ENCODE measurements around the gene ARTN.

ARTN gene

DNA sequence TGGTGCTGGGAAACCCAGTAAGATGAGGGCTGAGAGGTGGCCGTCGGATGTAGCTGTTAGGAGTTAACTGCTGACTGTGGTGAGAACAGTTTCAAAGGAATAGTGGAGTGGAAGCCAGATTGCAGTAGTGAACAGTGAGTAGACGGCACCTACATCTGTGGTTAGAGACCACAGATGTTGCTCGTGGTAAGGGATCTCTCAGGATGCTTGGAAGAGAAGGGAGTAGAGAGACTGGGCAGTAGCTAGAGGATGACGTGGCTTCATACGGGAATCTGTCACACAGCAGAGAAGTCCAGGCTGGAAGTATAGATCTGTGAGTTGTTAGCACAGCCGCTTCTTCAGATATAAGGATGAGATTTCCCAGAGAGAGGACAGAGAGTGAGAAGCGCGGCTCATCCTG, 7.8 kb upstream of the ARTN start:
- no peak for DNase-seq

DNA sequence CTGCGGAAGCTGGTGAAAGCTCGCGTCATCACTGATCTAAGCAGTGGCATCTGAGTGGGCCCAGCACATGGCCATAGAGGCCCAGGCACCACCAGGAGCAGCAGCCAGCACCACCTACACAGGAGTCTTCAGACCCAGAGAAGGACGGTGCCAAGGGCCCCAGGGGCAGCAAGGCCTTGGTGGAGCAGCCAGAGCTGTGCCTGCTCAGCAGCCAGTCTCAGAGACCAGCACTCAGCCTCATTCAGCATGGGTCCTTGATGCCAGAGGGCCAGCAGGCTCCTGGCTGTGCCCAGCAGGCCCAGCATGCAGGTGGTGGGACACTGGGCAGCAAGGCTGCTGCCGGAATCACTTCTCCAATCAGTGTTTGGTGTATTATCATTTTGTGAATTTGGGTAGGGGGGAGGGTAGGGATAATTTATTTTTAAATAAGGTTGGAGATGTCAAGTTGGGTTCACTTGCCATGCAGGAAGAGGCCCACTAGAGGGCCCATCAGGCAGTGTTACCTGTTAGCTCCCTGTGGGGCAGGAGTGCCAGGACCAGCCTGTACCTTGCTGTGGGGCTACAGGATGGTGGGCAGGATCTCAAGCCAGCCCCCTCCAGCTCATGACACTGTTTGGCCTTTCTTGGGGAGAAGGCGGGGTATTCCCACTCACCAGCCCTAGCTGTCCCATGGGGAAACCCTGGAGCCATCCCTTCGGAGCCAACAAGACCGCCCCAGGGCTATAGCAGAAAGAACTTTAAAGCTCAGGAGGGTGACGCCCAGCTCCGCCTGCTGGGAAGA, 3.2 kb upstream of the ARTN start:
- DNase-seq, result peak; percentile 43

DNA sequence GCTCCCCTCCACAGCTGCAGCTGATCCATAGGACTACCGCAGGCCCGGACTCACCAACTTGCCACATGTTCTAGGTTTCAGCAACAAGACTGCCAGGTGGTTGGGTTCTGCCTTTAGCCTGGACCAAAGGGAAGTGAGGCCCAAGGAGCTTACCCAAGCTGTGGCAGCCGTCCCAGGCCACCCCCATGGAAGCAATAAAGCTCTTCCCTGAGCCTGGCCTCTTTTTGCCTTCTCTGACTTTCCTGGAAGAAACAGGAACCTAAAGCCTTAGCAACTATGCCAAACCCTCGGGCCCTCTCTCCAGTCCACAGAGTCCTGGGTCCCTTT, 2.7 kb upstream of the ARTN start:
- DNase-seq, result no peak

DNA sequence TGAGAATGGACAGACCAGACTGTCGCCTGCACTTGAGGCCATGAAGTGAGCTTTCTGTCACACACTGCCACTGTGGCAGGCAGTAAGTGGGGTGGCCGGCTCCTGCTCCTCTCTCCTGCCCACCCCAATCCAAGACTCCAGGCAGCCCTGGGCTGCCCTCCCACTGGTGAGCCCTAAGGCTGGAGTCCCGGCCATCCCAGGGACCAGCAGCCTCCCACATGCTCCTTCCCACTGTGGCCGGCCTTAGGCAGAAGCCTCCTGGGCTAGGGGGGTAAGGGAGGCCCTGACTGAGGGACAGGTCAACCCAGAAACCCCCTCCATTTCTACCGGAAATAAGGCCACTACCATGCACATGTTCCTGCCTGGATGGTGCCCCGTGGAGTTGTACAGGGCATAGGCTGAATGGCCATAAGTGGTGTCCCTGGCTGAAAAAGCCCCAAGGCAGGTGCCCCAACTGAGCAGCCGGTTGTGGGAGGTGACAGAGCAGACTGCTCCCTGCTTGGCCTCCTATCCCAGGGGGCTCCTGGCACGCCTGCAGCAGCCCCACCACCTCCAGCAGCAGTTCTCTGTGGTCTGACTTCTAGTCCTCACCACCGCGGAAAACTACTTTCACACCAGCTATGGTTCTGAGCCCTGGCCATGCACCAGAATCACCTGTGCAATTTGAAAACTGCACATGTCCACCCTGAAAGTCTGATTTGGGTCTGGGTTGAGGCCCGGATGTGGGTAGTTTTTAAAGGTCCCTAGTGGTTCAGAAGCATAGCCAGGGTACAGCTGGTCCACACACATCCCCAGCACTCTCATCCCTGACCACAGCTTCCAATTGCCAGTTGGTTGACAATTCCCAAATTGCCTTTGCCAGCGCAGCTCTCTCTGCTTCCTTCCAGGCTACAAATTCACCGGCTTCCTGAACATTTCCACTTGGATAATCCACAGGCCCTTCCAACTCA, 1.6 kb upstream of the ARTN start:
- DNase-seq, result no peak

DNA sequence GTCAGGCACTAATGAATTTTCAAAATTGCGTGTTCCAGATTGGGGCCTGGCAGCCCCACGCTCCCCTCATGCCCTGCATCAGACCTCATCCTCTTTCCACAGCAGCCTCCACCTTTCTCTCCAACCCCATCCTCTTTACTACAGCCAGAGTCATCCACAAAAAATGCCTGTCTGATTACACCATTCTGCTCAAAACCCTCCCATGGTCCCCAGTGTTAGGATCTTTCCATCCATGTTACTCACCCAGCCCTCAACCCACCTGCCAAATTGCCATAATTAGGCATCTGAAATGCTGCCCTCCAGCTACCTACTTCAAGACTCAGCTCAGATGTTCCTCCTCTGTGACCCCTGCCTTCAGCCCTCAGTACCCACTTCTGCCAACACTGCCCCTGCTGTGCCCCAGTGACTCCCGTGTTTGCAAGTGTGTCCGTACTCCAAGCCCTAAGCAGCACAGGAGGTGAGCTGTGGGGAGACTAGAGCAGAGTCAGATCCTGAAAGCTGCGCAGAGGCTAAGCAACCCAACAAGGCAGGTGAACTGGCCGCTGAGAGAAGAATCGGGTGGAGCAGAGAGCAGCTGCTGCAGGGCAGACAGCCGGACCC, 715 bp upstream of the ARTN start:
- no peak for DNase-seq

- DNase-seq, result peak; percentile 75
Observed at GRCh38 chr1:43934101-43934985, 742 bp downstream of the ARTN start.

- DNase-seq, result no peak
Observed at GRCh38 chr1:43934986-43935324, 1.4 kb downstream of the ARTN start.

- DNase-seq, result no peak
Observed at GRCh38 chr1:43935711-43936427, 2.3 kb downstream of the ARTN start.

DNA sequence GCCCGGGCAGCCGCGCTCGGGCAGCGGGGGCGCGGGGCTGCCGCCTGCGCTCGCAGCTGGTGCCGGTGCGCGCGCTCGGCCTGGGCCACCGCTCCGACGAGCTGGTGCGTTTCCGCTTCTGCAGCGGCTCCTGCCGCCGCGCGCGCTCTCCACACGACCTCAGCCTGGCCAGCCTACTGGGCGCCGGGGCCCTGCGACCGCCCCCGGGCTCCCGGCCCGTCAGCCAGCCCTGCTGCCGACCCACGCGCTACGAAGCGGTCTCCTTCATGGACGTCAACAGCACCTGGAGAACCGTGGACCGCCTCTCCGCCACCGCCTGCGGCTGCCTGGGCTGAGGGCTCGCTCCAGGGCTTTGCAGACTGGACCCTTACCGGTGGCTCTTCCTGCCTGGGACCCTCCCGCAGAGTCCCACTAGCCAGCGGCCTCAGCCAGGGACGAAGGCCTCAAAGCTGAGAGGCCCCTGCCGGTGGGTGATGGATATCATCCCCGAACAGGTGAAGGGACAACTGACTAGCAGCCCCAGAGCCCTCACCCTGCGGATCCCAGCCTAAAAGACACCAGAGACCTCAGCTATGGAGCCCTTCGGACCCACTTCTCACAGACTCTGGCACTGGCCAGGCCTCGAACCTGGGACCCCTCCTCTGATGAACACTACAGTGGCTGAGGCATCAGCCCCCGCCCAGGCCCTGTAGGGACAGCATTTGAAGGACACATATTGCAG, 3.0 kb downstream of the ARTN start:
- peak; percentile 37 for DNase-seq

GRCh38 chr1:43937179-43937865, 3.7 kb downstream of the ARTN start:
- no peak for DNase-seq

DNA sequence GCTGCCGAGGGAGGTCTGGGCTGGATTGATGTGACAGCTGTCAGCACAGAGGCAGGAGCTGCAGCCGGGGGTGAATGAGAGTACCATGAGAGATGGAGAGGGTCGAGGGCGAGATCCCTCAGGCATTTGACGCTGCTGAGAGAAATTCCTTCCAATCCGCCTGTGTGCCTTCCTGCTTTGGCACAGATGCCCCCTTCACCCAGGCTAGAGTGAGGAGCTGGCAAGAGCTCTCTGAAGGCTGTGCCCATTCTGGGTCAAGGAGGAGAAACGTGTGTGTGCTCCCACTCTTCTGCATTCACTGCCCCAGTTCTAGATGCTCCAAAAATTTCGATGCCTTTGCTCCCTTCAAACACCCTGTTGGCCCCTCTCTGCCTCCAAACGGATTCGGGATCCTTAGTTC, 4.8 kb downstream of the ARTN start:
- no peak for DNase-seq

DNA sequence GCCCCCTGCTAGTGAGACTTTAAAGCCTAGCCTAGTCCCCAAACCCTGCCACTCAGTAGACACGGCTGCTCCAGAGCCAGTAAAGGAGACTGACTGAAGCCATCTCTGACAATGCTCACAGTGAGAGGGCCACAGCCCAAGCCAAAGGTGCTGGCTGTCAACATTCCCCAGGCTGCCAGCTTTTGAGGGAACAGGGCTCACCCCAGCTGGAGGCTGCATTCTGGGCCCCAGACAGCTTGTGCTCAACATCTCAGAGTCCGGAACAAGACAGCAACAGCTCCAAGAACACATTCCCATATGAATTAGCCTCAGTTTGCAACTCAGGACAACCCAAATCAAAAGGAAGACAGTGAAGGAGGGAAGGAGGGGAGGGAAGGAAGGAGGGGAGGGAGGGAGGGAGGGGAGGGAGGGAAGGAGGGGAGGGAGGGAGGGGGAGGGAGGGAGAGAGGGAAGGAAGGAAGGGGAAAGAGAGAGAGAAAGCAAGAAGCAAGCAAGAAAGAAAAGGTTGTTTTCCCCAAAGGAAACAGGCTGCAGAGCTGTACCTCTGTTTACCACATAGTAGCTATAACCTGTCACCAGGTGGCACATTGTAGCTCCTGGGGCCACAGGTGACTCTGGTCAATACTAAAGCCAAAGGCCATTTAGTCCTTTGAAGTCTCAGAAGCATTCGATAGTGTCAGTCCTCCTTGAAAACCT, 5.4 kb downstream of the ARTN start:
- DNase-seq, result no peak

- DNase-seq, result no peak
Observed at GRCh38 chr1:43942411-43942810, 8.8 kb downstream of the ARTN start.

- no peak for DNase-seq
Observed at GRCh38 chr1:43944860-43945259, 11.3 kb downstream of the ARTN start.

DNA sequence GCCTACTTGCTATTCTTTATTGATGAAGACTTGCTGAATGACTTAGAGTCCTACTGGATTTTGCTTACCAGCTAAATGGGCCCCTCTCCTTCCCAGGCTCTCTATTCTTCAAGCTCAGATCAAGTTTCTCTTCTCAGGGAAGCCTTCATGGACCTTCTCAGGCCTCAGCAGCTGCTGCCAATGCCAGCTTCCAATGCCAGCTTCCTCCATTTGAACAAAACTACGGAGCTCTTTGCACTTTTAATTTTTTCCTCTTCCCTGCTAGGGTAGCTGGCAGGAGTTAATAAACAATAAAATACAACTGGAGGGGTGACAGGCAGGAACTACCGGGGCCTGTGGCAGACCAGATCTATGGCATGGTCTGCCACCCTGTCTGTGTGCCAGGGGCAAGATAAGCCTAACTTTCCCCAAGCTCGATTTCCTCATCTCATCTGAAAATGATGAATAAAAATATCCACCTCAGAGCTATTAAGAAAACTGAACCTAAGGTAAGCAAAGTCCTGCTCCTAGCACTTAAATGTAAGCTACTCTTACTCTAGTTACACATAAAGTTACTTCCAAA, 12.2 kb downstream of the ARTN start:
- no peak for DNase-seq

DNA sequence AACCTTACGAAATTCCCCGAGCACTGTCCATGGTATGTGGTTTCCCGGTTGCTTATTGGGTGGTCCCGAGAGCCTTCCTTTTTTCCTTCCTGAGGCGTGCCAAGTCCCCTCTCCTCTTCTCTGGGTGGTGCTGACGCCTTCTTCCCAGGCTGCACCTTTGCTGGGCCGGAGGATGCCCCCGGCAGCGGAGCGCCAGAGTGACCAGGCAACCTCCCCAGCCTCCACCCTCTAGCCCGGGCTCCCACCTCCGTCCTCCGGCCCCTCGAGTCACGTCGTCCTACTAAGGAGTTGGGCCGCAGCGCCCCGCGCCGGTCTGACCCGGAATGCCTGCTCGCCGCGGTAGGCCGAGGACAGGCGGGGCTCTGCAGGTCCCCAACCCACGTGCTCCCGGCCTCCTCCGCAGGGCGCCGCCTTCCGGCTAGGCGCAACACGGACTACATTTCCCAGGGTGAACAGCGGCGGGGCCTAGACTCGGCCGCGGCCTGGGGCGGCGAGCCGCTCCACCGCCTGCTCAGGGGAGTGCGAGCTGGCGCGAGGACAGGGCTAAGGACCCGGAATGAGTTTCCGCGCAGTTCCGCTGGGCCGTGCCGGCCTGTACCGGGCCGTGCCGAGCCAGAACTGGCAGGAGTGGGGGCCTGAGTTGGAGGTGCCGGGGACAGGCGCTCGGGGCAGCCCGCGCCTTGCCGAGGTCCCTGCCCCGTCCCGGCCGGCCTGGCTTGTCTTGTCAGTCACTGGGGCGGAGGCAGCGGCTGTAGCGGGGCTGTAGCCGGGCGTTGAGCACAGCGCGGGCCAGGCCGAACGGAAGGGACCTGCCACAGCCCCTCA, 12.8 kb downstream of the ARTN start, which contains the start of gene IPO13:
Gene IPO13, plus strand, starts transcription at position 715 of the 825 bp plus-strand sequence. CDS start 651 bp downstream, outside the sequence.
- peak; percentile 97 for DNase-seq

DNA sequence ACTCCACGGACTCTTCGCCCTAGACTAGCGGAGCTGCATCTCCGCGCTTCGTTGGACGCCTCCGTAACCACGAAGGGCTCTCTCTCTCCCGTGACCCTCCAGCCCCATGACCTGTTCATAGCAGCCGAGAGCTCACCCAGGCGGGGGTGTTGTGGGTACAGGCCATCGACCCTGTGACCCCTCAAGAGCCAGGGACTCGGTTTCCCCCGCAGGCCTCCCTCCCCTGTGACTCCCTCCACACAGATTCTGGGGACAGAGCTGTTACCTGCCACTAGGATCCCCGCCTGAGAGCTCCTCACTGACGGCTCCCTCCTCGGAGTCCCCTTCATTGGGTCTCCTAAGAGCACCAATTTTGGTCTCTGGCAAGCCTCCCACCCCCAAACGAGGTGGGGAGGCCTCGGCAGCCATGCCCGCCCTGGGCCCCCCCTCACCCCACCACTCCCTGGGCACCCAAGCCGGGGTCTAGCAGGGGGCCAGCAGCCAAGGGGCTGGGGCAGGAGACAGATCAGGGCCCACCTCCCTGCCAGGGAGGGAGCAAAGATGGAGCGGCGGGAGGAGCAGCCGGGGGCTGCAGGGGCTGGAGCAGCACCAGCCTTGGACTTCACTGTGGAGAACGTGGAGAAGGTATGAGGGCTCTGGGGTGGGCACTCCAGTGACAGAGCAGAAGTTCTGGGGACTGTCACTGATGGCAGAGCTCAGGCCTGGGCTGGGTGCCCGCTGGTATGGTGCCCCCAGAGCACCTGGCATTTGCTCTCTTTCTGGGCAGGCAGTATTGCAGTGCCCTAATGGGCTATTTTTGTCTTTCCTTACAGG, 13.7 kb downstream of the ARTN start:
- DNase-seq, result no peak
